ENCODE data around the gene MYPN.

MYPN gene, protein sequence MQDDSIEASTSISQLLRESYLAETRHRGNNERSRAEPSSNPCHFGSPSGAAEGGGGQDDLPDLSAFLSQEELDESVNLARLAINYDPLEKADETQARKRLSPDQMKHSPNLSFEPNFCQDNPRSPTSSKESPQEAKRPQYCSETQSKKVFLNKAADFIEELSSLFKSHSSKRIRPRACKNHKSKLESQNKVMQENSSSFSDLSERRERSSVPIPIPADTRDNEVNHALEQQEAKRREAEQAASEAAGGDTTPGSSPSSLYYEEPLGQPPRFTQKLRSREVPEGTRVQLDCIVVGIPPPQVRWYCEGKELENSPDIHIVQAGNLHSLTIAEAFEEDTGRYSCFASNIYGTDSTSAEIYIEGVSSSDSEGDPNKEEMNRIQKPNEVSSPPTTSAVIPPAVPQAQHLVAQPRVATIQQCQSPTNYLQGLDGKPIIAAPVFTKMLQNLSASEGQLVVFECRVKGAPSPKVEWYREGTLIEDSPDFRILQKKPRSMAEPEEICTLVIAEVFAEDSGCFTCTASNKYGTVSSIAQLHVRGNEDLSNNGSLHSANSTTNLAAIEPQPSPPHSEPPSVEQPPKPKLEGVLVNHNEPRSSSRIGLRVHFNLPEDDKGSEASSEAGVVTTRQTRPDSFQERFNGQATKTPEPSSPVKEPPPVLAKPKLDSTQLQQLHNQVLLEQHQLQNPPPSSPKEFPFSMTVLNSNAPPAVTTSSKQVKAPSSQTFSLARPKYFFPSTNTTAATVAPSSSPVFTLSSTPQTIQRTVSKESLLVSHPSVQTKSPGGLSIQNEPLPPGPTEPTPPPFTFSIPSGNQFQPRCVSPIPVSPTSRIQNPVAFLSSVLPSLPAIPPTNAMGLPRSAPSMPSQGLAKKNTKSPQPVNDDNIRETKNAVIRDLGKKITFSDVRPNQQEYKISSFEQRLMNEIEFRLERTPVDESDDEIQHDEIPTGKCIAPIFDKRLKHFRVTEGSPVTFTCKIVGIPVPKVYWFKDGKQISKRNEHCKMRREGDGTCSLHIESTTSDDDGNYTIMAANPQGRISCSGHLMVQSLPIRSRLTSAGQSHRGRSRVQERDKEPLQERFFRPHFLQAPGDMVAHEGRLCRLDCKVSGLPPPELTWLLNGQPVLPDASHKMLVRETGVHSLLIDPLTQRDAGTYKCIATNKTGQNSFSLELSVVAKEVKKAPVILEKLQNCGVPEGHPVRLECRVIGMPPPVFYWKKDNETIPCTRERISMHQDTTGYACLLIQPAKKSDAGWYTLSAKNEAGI (N-terminal part only)

GRCh38 chr10:68109331-68109730 is at the start of gene MYPN:
Gene MYPN, plus strand, starts transcription at chr10:68109488. Its CDS starts 11,951 bp downstream, at chr10:68121439.
- no peak within 1 kb of the TSS for H3K4me3 ChIP-seq (ENCODE audit: control insufficient read depth, low read depth, low read length)
- TF ChIP-seq, protein P1, sequence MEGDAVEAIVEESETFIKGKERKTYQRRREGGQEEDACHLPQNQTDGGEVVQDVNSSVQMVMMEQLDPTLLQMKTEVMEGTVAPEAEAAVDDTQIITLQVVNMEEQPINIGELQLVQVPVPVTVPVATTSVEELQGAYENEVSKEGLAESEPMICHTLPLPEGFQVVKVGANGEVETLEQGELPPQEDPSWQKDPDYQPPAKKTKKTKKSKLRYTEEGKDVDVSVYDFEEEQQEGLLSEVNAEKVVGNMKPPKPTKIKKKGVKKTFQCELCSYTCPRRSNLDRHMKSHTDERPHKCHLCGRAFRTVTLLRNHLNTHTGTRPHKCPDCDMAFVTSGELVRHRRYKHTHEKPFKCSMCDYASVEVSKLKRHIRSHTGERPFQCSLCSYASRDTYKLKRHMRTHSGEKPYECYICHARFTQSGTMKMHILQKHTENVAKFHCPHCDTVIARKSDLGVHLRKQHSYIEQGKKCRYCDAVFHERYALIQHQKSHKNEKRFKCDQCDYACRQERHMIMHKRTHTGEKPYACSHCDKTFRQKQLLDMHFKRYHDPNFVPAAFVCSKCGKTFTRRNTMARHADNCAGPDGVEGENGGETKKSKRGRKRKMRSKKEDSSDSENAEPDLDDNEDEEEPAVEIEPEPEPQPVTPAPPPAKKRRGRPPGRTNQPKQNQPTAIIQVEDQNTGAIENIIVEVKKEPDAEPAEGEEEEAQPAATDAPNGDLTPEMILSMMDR (conservative IDR thresholded peaks at IDR 0.05; ENCODE audit: control insufficient read depth, insufficient read depth, low read depth, low read length) = no peak
- no peak for DNase-seq (ENCODE audit: low read depth)

- no peak for DNase-seq (ENCODE audit: low read depth)
- TF ChIP-seq, protein P1 (conservative IDR thresholded peaks at IDR 0.05; ENCODE audit: control insufficient read depth, insufficient read depth, low read depth, low read length) = no peak
- H3K4me3 ChIP-seq (ENCODE audit: control insufficient read depth, low read depth, low read length) = no peak overlapping the region
These were observed 42.3 kb upstream of the MYPN start for GRCh38 chr10:68067029-68067428.

DNA sequence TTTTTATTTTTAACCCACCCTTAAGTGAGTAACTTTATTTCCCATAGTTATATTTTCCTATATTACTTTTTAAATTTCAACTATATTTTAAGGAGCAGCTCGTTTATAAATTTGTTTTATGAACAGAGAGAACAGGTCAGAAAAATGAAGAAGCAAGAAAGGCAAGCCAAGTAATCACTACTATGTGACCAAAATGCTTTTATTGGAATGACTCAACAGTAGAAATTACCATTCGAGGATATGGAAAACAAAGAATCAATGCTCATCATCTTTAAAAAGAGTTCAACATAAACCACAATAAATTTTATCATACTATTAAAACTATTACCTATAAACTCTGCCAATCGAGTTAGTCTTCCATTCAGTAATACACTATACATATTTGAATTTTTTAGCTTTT is 41.8 kb upstream of the MYPN start:
- no peak overlapping the region for H3K4me3 ChIP-seq (ENCODE audit: control insufficient read depth, low read depth, low read length)
- TF ChIP-seq, protein P1 (conservative IDR thresholded peaks at IDR 0.05; ENCODE audit: control insufficient read depth, insufficient read depth, low read depth, low read length) = no peak
- DNase-seq (ENCODE audit: low read depth) = no peak

- H3K4me3 ChIP-seq (ENCODE audit: control insufficient read depth, low read depth, low read length) = peak overlapping the region; percentile 97
- DNase-seq (ENCODE audit: low read depth) = no peak
- TF ChIP-seq, protein P1 (conservative IDR thresholded peaks at IDR 0.05; ENCODE audit: control insufficient read depth, insufficient read depth, low read depth, low read length) = no peak
These were observed 35.7 kb upstream of the MYPN start for GRCh38 chr10:68073631-68074030.

DNA sequence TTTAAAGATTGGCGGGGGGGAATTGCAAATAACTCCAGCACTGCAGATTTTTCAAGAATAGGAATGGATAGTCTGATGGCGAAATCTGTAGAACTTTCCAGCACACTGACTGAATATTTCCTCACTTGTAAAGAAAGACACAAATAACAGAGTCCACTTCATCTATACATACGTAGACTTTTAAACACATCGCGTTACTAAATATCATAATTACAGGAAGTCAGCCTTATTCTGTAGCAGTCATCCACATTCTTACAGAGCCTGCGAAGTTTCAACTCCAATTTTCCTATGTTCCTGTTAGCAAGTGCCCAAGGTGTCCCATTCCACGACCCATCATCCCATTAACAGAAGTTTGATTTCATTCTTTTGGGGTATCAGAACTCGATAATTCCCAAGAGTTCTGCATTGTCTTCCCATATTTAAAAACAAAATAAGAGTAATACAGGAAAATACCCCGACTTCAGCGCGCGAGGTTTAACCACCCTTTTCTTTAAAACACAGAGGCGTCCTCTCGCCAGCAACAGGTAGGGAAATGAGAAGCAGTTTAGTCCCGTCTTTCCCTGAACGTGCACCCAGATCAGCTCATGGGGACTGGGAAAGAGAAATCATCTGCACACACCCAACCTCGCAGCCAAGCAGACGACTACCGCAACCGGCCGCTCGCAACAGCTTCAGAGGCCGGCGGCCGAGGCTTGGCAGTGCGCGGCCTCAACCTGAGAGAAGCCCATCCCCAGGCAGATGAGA is 35.1 kb upstream of the MYPN start:
- H3K4me3 ChIP-seq (ENCODE audit: control insufficient read depth, low read depth, low read length) = peak overlapping the region; percentile 97
- TF ChIP-seq, protein P1 (conservative IDR thresholded peaks at IDR 0.05; ENCODE audit: control insufficient read depth, insufficient read depth, low read depth, low read length) = no peak
- DNase-seq (ENCODE audit: low read depth) = no peak
